Measurements from ENCODE around the gene SLC35E4. TPM values are rescaled to one million over a fixed set of nuclear protein-coding genes. Genes with fewer than 3 reads are reported as not detected.

The SLC35E4 gene
- total and polyA plus RNA-seq, 2 experiments from 2014 or later = 2.6 to 11.3 TPM

DNA sequence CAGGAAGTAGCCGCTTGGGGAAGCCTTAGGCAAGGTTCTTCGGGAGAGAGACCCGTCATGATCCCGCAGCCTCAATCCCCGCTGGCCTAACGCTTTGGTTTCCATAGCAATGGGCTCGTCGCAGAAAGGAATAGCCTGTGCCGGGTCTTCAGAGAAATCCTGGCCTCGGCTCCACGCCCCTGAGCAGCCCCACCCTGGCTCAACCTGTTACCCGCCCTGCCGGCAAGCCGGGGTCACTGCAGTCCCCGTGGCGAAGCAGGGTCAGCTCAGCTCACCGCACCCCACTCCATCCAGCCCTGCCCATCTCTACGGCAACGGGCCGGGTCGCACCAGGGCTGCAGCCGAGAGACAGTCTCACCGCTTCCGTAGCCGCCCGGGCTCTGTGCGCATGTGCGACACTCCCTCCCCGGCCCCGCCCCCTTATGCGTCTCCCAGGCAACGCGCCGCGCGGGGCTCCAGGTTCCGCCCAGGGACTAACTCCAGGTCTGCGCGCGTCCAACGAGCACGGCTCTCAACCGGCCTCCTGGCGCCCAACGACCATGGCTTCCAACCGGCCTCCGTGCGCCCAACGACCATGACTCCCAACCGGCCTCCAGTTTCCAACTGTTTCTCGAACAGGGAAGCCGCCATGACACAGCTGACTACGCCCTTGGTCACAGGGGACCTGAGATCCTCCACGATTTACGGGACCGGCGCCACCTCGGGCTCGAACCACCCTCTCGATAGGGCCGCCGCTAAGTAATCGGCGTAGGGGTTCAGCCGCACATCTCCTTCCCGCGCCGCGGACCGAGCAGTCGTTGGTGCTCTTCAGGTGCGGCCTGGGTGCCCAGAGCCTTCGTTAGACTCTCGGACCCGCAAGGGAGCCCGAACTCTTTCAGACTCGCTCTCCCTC is 32.2 kb downstream of the SLC35E4 start, which contains the start of gene DUSP18:
TSS of gene DUSP18 (minus strand) at position 382 of the 892 bp plus-strand sequence. CDS start 3,872 bp downstream, outside the sequence.
- H2AFZ ChIP-seq = peak within 1 kb of the TSS; percentile 99
- Mint-ChIP-seq H3K9me3 (peaks cover 3% of the 10 kb centered on the region; the same call in 1 of the 3 replicates), H3K36me3 (ENCODE audit: low read depth) (no peaks in the 10 kb centered on the region), H3K4me3 (peak within 1 kb of the TSS; percentile 86), H3K4me1 (peaks cover 15% of the 10 kb centered on the region), H3K27me3 (ENCODE audit: insufficient read depth, low read depth, poor library complexity) (peaks cover 14% of the 10 kb centered on the region), H3K27ac (no peak within 1 kb of the TSS)
- no peaks in the 10 kb centered on the region for H3K36me3 ChIP-seq (ENCODE audit: insufficient read depth)
- peak within 1 kb of the TSS; percentile 78 for H3K4me3 ChIP-seq
- no peaks in the 10 kb centered on the region for H4K20me1 ChIP-seq (replicated peaks; ENCODE audit: insufficient read depth)
- H3K9me2 ChIP-seq (ENCODE audit: insufficient read depth) = no peaks in the 10 kb centered on the region
- ATAC-seq (peak; percentile 96), DNase-seq (ENCODE audit: low spot score) (peak; percentile 97)
- H3K79me2 ChIP-seq (replicated peaks; ENCODE audit: insufficient read depth) = no peaks in the 10 kb centered on the region
- H3K4me2 ChIP-seq = peak within 1 kb of the TSS; percentile 87
- H3F3A ChIP-seq (replicated peaks; ENCODE audit: low read depth) = peaks cover 10% of the 10 kb centered on the region; the same call in 1 of the 2 replicates
- peaks cover 16% of the 10 kb centered on the region for H3K4me1 ChIP-seq (ENCODE audit: insufficient read depth)
- H3K27ac ChIP-seq (ENCODE audit: low read depth) = no peak within 1 kb of the TSS
- TF ChIP-seq, protein P1, sequence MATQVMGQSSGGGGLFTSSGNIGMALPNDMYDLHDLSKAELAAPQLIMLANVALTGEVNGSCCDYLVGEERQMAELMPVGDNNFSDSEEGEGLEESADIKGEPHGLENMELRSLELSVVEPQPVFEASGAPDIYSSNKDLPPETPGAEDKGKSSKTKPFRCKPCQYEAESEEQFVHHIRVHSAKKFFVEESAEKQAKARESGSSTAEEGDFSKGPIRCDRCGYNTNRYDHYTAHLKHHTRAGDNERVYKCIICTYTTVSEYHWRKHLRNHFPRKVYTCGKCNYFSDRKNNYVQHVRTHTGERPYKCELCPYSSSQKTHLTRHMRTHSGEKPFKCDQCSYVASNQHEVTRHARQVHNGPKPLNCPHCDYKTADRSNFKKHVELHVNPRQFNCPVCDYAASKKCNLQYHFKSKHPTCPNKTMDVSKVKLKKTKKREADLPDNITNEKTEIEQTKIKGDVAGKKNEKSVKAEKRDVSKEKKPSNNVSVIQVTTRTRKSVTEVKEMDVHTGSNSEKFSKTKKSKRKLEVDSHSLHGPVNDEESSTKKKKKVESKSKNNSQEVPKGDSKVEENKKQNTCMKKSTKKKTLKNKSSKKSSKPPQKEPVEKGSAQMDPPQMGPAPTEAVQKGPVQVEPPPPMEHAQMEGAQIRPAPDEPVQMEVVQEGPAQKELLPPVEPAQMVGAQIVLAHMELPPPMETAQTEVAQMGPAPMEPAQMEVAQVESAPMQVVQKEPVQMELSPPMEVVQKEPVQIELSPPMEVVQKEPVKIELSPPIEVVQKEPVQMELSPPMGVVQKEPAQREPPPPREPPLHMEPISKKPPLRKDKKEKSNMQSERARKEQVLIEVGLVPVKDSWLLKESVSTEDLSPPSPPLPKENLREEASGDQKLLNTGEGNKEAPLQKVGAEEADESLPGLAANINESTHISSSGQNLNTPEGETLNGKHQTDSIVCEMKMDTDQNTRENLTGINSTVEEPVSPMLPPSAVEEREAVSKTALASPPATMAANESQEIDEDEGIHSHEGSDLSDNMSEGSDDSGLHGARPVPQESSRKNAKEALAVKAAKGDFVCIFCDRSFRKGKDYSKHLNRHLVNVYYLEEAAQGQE (IDR thresholded peaks at IDR 0.05; ENCODE audit: unreplicated experiment) = no peak
- TF ChIP-seq, protein P2, sequence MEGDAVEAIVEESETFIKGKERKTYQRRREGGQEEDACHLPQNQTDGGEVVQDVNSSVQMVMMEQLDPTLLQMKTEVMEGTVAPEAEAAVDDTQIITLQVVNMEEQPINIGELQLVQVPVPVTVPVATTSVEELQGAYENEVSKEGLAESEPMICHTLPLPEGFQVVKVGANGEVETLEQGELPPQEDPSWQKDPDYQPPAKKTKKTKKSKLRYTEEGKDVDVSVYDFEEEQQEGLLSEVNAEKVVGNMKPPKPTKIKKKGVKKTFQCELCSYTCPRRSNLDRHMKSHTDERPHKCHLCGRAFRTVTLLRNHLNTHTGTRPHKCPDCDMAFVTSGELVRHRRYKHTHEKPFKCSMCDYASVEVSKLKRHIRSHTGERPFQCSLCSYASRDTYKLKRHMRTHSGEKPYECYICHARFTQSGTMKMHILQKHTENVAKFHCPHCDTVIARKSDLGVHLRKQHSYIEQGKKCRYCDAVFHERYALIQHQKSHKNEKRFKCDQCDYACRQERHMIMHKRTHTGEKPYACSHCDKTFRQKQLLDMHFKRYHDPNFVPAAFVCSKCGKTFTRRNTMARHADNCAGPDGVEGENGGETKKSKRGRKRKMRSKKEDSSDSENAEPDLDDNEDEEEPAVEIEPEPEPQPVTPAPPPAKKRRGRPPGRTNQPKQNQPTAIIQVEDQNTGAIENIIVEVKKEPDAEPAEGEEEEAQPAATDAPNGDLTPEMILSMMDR (conservative IDR thresholded peaks at IDR 0.05; ENCODE audit: low read depth in 2 of 2) = peak; percentile 47 to 48
- H3K27me3 ChIP-seq (ENCODE audit: insufficient read depth) = peaks cover 21% of the 10 kb centered on the region

DNA sequence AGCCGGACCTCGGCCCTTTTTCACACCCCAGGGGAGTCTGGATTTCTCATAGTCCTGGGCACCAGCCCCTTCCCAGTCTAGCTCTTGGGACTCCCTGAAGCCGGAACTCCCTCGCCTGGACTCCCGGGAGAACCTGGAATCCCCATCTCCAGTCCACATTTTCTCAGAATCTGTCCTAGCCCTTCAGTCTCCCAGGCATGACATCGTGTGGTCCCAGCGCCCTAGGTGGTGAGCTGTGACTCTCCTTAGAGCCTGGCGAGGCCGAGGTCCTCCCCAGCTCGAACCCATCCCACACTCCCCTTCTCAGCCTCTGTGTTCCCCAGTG is 32.8 kb downstream of the SLC35E4 start:
- peak overlapping the region; percentile 78 for H3K4me3 ChIP-seq
- no peaks in the 10 kb centered on the region for H4K20me1 ChIP-seq (replicated peaks; ENCODE audit: insufficient read depth)
- H3K27me3 ChIP-seq (ENCODE audit: insufficient read depth) = peaks cover 21% of the 10 kb centered on the region
- no peak for DNase-seq (ENCODE audit: low spot score)
- Mint-ChIP-seq H3K27me3 (ENCODE audit: insufficient read depth, low read depth, poor library complexity) (peaks cover 14% of the 10 kb centered on the region), H3K9me3 (peaks cover 3% of the 10 kb centered on the region; the same call in 1 of the 3 replicates), H3K36me3 (ENCODE audit: low read depth) (no peaks in the 10 kb centered on the region), H3K27ac (no peak overlapping the region), H3K4me1 (peaks cover 15% of the 10 kb centered on the region), H3K4me3 (peak overlapping the region; percentile 86)
- H3K9me2 ChIP-seq (ENCODE audit: insufficient read depth) = no peaks in the 10 kb centered on the region
- H3K4me1 ChIP-seq (ENCODE audit: insufficient read depth) = peaks cover 16% of the 10 kb centered on the region
- no peaks in the 10 kb centered on the region for H3K79me2 ChIP-seq (replicated peaks; ENCODE audit: insufficient read depth)
- peak overlapping the region; percentile 87 for H3K4me2 ChIP-seq
- H3K27ac ChIP-seq (ENCODE audit: low read depth) = no peak overlapping the region
- ATAC-seq = peak; percentile 8; the same call in 2 of the 3 replicates
- peaks cover 10% of the 10 kb centered on the region; the same call in 1 of the 2 replicates for H3F3A ChIP-seq (replicated peaks; ENCODE audit: low read depth)
- H3K36me3 ChIP-seq (ENCODE audit: insufficient read depth) = no peaks in the 10 kb centered on the region
- TF ChIP-seq, protein P2 (conservative IDR thresholded peaks at IDR 0.05; ENCODE audit: low read depth in 2 of 2) = no peak
- no peak for TF ChIP-seq POLR2AphosphoS5 (IDR thresholded peaks at IDR 0.05; ENCODE audit: low read depth)
- TF ChIP-seq STAT1 (IDR thresholded peaks at IDR 0.05; ENCODE audit: unreplicated experiment) = no peak
- no peak for TF ChIP-seq EZH2phosphoT487 (IDR thresholded peaks at IDR 0.05; ENCODE audit: unreplicated experiment)
- TF ChIP-seq, protein P3, sequence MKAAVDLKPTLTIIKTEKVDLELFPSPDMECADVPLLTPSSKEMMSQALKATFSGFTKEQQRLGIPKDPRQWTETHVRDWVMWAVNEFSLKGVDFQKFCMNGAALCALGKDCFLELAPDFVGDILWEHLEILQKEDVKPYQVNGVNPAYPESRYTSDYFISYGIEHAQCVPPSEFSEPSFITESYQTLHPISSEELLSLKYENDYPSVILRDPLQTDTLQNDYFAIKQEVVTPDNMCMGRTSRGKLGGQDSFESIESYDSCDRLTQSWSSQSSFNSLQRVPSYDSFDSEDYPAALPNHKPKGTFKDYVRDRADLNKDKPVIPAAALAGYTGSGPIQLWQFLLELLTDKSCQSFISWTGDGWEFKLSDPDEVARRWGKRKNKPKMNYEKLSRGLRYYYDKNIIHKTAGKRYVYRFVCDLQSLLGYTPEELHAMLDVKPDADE (IDR thresholded peaks at IDR 0.05) = no peak
- TF ChIP-seq, protein P1 (IDR thresholded peaks at IDR 0.05; ENCODE audit: unreplicated experiment) = no peak
- no peak for TF ChIP-seq JUNB (IDR thresholded peaks at IDR 0.05; ENCODE audit: unreplicated experiment)
- no peak for TF ChIP-seq ZNF331 (CRISPR knock-in tag; IDR thresholded peaks at IDR 0.05; ENCODE audit: low read depth)
- TF ChIP-seq CREB1 (CRISPR knock-in tag; IDR thresholded peaks at IDR 0.05; ENCODE audit: low read depth) = no peak
- peak overlapping the region; percentile 99 for H2AFZ ChIP-seq
